Mesenteric fat pad (tissue), 1 donor: ENCODE measurements around the gene CSRNP3. TPM values are rescaled to one million over a fixed set of nuclear protein-coding genes. Genes with fewer than 3 reads are reported as not detected.

Experiments used
- DNase-seq: peaks from one replicate; pipeline ENCODE4 v3.0.0-alpha.2; 2020; ENCODE audit warnings: low spot score
- total RNA-seq: library from RNA; stranded (reverse); fragmentation: NEBNext Ultra II Directional; extraction: Animal tissue kit (Norgen Biotek cat#: 25700); gene quantifications from one replicate; pipeline ENCODE4 v1.2.1, GENCODE V29; 2021
- donor health status: DM: yes; HTN: yes; CAD: no.

The CSRNP3 gene
- total RNA-seq, 1 donor from 2014 or later: 0.51 TPM

- no peak for DNase-seq
Observed at GRCh38 chr2:165679621-165680020, 210.1 kb downstream of the CSRNP3 start.

- no peak for DNase-seq
Observed at GRCh38 chr2:165681841-165682240, 212.3 kb downstream of the CSRNP3 start.

DNA sequence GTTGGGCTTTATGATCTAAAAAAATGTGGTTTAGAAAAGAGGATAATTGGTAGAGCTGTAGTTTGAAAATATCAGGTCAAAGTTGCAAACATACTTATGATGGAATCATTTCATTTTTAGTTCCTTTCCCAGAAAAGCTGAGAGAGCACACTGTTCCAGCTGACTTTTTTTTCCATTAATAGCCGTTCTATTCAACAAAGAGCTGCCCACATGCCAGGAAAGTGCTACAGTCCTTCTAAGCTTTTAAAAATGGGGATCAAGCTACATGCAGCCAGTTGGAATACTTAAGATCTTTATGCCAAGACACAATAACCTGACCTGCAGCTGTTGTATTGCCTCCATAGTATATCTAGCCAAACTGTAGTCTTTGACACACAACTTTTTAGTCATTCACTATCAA is 213.0 kb downstream of the CSRNP3 start:
- DNase-seq: no peak

- no peak for DNase-seq
Observed at GRCh38 chr2:165686800-165687199, 217.3 kb downstream of the CSRNP3 start.

GRCh38 chr2:165687426-165688002 is 218.0 kb downstream of the CSRNP3 start:
- no peak for DNase-seq

DNA sequence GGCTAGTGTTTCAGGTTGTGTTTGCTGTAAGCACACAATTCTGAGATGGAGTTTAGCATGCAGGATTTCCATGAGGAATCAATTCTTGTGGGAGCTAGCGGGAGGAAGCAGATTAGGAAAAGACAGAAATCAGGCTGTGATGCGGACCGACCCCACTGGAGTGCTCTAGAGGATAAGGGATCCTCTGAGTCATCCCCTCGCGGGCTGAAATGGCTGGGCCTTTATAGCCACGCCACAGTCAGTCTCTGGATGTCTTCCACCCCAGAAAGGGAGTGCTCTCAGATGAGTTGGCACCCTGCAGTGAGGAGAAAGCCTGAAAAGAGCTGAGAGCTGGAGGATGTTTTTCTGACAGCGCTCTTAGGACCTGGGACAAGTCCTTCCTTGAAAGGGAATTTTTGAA is 222.1 kb downstream of the CSRNP3 start:
- no peak for DNase-seq

- no peak for DNase-seq
Observed at GRCh38 chr2:165692906-165693305, 223.4 kb downstream of the CSRNP3 start.

GRCh38 chr2:165693838-165694237 is 224.3 kb downstream of the CSRNP3 start:
- no peak for DNase-seq

DNA sequence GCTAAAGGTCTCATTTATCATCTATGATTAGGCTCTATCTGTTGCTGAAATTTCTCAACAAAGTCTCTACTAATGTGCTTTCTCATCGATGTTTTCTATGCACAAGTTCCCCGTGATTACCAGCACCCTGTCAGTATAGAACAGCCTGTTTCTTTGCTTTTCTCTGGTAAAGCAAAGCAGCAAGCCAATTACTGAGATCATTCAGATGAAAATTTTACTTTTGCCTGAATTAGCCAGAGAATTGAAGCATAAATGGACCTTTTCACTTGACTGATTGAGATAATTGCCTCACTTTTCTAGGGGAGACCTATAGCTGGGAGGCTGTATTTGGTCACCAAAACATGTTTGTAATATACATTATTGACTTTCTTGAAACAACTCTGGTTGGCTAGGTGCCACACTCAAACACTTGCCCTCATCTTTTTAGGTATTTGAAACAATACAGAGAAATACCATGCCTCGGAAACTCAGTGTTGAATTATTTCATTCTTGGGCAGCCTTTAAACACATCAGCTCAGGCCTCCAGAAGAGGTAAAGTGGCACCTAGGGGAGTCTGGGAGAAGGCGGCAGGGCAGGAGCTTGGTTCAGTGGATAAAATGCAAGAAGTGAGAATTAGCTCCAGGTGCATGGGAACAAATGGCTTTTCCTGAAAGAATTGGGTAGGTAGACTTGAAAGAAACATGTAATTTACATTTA is 228.4 kb downstream of the CSRNP3 start:
- DNase-seq: no peak

GRCh38 chr2:165698444-165698884 is 229.0 kb downstream of the CSRNP3 start:
- no peak for DNase-seq

DNA sequence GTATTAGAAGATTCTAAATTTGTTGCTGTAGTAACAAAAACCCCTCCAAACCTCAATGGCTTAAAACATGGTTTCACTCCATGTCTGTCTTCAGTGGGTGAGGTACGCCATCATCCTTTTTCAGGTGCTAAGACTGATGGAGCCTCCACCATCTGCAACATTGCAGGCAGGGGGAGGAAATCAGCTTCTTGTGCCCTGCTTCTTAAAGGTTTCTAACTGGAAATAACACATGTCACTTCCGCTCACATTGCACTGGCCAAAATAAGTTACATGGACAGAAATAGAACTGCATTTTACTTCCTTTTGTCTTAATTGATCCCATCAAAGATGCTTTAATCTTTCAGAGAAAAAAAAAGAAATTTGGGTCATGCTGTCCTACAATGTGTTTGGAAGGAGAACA is 230.4 kb downstream of the CSRNP3 start:
- no peak for DNase-seq

GRCh38 chr2:165700531-165700930 is 231.0 kb downstream of the CSRNP3 start:
- no peak for DNase-seq

DNA sequence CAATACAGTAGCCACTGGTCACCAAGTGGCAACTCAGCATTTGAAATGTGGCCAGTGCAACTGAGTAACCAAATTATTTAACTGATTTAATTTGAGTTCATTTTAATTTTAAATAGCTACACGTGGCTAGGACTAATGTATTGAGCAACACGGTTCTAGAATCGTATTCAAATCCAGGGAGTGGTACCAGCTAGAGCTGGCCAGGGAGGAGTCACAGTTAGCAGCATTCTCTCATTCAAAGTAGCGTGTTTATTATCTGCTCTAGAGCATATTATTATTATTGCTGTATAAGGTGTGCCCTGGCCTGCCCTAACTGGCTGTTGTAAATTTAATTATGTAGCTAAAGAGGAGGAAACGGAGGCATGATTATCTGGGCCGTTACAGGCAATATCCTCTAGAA is 231.6 kb downstream of the CSRNP3 start:
- DNase-seq: no peak

DNA sequence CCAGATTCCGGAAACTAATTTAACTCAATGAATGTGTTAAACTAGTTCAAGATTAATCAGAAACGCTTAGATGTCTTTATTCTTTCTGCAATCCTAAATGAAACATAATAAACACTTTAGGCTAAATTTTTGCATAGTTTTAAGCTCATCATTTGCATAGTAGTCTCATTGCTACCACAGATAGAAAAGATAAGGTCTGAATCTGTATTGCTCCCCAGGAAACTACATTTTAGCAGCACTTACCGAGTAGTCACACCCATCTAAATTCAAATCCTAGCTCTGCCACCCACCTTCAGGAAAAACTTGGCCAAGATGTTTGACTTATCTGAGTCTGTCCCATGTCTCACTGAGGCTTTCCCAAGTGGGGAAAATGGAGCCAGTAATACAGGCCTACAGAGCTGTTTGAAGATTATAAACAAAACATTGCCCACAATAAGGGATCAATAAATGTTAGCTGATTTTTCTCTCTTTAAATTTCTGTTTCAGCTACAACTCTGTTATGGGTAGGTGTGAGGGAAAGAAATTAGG is 237.5 kb downstream of the CSRNP3 start:
- no peak for DNase-seq

- DNase-seq: no peak
Observed at GRCh38 chr2:165716091-165716490, 246.6 kb downstream of the CSRNP3 start.

GRCh38 chr2:165718610-165719210 is 249.2 kb downstream of the CSRNP3 start:
- DNase-seq: no peak

DNA sequence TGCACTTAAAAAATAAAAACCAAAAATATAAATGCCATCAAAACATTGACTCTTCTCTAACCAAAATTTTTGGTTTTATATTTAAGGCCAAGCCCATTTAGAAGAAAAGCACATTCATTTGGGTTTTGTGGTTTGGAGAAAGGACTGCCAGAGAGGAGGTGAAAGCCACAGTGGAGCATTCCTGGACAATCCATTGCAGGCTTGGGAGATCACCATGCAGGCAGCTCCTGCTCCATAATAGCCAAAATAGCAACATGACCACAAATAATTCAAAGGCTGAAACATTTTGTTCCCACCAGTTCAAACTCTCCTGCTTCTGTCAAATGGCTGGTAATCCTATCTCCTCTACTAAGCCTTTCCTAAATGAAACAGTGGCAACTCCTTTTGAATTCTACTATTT is 251.0 kb downstream of the CSRNP3 start:
- DNase-seq: no peak

- DNase-seq: no peak
Observed at GRCh38 chr2:165725421-165725820, 255.9 kb downstream of the CSRNP3 start.
